Glomerular visceral epithelial cell (primary cell): ENCODE data around the gene CCN2.

ENCODE experiments used
- DNase-seq: peaks from one replicate; pipeline ENCODE4 v3.0.0-alpha.2; 2016; ENCODE audit errors: extremely low spot score

CCN2 gene

GRCh38 chr6:131967948-131968347, 16.8 kb upstream of the CCN2 start:
- no peak for DNase-seq

DNA sequence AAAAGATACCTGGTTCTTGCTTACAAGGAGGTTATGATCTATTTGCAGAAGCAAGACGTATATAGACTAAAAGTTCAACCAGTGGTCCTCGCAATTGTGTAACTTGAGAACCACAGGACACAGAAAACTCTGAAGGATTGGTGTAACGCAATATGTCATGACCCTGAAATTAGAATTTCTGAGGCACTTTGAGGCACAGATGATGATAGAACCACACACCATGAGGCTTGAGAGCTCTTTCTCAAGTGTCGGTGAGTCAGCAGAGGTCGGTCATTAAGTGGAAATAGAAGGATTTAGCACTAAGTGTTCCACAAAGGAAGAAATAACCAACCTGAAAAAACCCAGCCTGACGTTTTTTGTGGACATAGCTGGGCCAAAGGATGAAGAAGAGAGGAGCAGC, 15.3 kb upstream of the CCN2 start:
- peak; percentile 43 for DNase-seq

DNA sequence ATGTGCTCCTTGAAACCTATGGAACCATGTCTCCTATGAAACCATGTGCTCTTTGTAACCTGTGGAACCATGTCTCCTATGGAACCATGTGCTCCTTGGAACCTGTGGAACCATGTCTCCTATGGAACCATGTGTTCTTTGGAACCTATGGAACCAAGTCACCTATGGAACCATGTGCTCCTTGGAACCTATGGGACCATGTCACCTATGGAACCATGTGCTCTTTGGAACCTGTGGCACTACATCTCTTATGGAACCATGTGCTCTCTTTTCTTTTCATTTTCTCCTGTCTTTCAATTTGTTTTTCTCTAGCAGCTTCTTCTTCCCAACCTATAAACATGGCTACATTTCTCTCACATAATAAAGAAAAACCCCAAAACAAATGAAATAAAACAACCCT, 11.9 kb upstream of the CCN2 start:
- no peak for DNase-seq

DNA sequence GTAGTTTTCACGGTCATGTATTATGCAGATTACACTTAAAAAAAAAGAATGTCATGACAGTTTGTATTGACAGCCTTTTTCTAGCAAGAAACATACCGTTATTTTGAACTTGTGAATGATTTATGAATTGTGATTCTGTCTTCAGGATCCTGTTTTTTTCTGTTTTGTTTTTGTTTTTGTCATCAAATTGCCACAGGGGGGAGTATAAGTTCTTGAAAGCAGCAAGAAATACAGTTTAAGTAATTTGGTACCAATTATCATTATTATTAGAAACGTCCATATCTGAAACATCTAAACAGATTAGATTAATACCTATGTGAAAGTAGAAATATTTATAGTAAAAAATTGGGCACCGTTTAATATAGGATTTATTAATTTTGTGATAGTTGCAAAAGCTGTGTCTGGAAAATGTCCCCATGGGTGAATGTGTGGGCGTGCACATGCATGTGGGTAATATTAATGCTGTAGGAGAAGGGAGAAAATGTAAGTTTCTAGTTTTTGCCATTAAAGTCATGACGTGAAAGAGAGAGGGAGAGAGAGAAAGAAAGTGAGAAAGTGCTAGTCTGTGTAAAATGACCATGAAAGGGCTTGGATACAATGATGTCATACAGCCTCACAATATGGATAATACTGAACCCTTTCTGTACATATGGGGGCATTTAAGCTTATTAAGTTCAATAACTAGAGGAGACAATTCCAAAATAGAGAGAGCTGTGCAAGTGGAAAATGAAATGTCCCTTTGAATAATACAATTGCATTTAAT, 9.4 kb upstream of the CCN2 start:
- no peak for DNase-seq

DNA sequence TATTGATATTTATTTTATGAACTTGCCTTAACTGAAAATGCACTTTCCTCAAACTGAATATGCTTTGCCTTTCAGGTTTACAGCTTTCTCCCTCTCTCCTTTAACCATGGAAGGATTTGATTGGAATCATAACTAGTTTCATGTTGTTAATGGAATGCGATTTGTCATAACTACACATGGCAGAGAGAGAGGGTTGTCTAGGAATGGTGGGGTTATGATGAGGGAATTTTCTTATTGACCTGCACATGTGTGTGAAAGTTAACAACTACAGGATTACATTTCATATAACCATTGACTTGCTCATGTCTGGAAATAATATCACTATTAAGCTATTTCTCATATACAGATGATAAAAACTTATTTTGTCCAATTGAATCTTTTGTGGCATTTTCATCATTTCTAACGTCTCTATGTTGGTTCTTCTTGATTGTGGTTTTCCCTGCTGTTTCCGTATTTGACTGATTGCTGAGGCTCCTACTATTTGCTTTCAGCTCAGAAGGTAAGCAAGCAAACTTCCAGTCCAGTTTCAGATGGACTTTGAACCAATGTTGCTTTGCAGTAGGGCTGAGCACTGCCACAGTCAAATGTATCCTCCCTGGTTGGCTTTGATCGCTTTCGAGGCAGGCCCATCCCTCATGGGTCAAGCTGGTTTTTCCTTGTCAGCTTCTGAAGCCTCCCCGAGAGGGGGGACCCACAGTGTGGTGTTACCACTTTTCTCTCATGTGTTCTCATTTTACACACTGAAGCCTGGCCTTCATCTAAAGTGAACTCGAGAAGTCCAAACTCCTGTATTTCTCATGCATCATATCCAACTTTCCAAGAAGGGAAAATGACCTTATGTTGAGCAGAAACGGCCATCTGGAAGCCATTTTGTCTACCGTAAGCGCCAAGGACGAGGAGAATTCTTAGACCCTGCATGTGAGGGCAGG, 7.6 kb upstream of the CCN2 start:
- DNase-seq = no peak

GRCh38 chr6:131958095-131958494, 6.9 kb upstream of the CCN2 start:
- DNase-seq = no peak

DNA sequence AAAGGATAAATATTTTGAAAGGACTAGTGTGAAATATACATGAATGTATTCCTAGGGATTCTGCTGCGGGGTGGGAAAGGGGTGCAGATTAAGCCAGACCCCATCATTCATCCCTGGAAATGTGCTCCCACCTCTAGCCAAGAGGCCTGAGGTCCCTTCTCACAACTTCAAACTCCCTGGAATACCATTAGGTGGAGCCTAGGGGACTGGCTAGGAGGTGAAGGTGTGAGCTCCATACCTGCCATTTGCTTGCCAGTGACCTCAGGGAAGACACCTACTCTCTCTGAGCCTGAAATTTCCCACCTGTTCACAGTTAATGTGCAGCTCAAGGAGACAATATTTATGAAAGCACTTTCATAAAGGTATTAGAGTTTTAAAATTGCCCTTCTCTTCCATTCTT, 4.7 kb upstream of the CCN2 start:
- no peak for DNase-seq

DNA sequence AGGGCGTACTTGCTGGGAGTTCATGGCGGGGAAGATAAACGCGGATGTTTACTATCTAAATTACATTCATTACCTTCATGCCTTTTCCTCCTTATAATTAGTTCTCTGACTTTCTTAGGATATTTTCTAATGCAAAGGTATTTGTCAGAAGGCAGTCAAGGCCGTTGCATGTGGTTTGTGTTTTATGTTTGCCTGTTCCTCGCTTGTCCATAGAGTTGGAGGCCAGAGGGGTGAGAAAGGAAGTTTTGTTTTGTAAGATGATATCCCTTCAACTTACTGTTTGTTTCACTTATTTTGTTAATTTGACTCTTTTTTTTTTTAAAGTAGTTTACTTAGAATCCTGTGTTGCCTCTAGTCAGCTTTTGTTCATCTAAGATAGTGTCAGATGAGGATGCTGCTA, 4.0 kb upstream of the CCN2 start:
- DNase-seq = no peak

DNA sequence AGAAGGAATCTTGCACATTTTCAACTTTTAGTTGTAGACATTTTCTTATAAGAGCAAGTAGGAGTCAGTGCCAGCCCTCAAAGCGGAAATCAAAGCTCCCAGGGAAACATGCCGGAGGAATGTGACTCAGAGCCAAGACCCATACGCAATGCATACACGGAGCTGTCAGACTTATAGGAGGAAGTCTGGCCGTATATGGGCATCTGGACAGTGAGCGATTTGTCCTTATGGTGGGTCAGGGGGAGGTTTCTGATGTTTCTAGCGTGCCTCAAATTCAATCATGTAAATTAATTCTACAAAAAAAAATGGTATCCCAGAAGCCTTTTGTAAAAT, 3.6 kb upstream of the CCN2 start:
- peak; percentile 92 for DNase-seq

DNA sequence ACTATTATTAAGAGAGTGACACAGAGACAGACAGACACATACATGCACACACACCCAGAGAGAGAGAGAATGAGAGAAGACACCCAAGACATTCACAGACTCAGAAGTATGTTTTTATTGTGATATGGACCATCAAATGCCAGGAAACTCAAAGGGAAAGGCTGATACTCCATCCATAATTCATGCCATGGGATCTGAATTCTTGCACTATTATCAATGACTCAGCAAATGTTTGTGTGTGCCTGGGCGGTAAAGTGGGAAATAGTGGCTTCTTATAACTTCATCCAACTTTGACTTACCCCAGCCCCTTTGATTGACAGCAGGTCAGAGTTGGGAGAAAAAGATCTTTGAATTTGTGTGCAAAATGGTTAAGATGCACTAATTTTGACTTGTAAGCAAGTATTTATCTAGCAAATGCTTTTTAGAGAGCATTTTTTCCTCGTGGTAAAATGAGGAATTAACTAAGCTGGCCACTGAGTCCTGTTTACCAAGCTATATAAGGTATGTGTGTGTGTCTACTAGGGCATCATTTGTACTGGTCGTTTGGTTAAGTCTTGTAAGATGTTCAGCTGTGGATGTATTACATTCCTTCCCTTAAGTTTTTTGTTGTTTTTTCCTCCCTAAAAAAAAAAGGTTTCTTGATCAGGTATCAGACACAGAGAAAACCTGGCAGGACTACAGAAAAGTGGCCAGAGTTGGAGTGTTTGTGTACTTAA, 3.0 kb upstream of the CCN2 start:
- DNase-seq = peak; percentile 27

GRCh38 chr6:131952886-131953509, 1.8 kb upstream of the CCN2 start:
- DNase-seq = no peak

GRCh38 chr6:131951576-131952230, 531 bp upstream of the CCN2 start:
- DNase-seq = no peak

GRCh38 chr6:131949909-131950766, 1.0 kb downstream of the CCN2 start:
- DNase-seq = peak; percentile 92

GRCh38 chr6:131949620-131949908, 1.6 kb downstream of the CCN2 start:
- no peak for DNase-seq

GRCh38 chr6:131948692-131949619, 2.2 kb downstream of the CCN2 start:
- DNase-seq = peak; percentile 72

- peak; percentile 39 for DNase-seq
These were observed 3.0 kb downstream of the CCN2 start for GRCh38 chr6:131947986-131948661.

DNA sequence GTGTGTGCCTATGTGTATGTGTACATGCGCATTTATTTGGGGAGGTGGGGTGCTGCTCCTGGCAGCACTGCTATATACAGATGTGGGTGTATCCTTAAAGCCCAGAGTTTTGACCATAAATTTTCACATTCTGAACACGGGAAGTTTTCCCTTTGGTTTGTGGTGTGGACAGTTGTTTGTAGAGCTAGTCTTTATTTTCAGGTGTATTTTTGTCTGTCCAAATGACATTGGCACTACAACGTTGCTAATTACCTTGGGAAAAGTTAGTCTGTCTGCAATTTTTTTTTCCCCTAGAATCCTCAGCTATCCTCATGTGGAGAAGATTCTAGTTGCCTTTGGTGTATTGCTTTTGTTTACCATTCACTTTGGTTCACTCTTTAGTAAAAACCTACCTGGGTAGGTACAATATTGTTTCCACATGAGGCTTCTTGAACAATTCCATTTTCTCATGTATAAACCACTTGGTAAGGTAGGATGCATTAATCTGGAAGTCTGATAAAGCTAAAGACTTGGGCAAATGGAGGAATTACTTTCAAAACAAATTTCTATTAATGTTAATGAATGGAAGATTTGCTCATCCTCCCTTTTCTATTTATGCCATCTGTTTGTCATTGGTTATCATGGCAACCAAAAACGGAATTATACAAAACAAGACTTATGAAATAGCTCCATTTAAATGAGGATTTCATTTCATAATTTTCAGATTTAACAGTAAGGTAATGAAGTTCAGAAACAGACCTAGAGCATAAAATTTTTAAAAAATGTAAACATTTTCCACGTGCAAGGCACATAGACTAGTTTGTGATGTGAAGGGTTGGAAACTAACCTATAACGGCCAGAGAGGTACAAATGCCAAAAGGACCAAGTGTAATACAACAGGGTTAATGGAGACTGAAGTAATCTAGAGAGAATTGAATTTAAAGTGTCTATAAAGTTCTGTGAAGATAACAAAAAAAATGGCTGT, 3.9 kb downstream of the CCN2 start:
- DNase-seq = peak; percentile 63
